ENCODE data around the gene MRPL24.
"Not testable (repeated sequence)": the region's sequence is repeated elsewhere in the genome, so short reads cannot be mapped to it uniquely, and the experiment has no call there.

Gene MRPL24

GRCh38 chr1:156740741-156741480 lies at the start of gene MRPL24:
Gene MRPL24, minus strand, starts transcription at chr1:156741088. Its CDS starts 2,384 bp downstream, at chr1:156738704.
- peak; percentile 100 for DNase-seq

GRCh38 chr1:156789621-156790318 lies 48.9 kb upstream of the MRPL24 start:
- no peak for DNase-seq

GRCh38 chr1:156788136-156788535 lies 47.2 kb upstream of the MRPL24 start:
- DNase-seq: no peak

GRCh38 chr1:156786640-156787039 lies 45.8 kb upstream of the MRPL24 start:
- no peak for DNase-seq

- DNase-seq: no peak
Observed at GRCh38 chr1:156785458-156785857, 44.6 kb upstream of the MRPL24 start.

- DNase-seq: no peak
Observed at GRCh38 chr1:156781585-156782186, 40.8 kb upstream of the MRPL24 start.

- DNase-seq: no peak
Observed at GRCh38 chr1:156777573-156777972, 36.7 kb upstream of the MRPL24 start.

- DNase-seq: no peak
Observed at GRCh38 chr1:156776942-156777341, 36.1 kb upstream of the MRPL24 start.

GRCh38 chr1:156775799-156776198 lies 34.9 kb upstream of the MRPL24 start:
- DNase-seq: no peak

GRCh38 chr1:156773607-156774006 lies 32.7 kb upstream of the MRPL24 start:
- no peak for DNase-seq

GRCh38 chr1:156772728-156773497 lies 32.0 kb upstream of the MRPL24 start:
- DNase-seq: no peak

GRCh38 chr1:156772222-156772621 lies 31.3 kb upstream of the MRPL24 start:
- no peak for DNase-seq

- DNase-seq: no peak
Observed at GRCh38 chr1:156768610-156769295, 27.9 kb upstream of the MRPL24 start.

GRCh38 chr1:156767879-156768604 lies 27.2 kb upstream of the MRPL24 start:
- no peak for DNase-seq

GRCh38 chr1:156767101-156767878 lies 26.4 kb upstream of the MRPL24 start, which contains the start of gene PRCC:
Gene PRCC, plus strand, starts transcription at chr1:156767535. Its CDS starts 237 bp downstream, at chr1:156767772.
- peak; percentile 100 for DNase-seq

- no peak for DNase-seq
Observed at GRCh38 chr1:156766298-156767100, 25.6 kb upstream of the MRPL24 start.

GRCh38 chr1:156765666-156766065 lies 24.8 kb upstream of the MRPL24 start:
- no peak for DNase-seq

GRCh38 chr1:156765136-156765535 lies 24.2 kb upstream of the MRPL24 start:
- DNase-seq: not testable (repeated sequence)

GRCh38 chr1:156760796-156761104 lies 19.9 kb upstream of the MRPL24 start:
- DNase-seq: no peak

GRCh38 chr1:156760092-156760795 lies 19.4 kb upstream of the MRPL24 start:
- no peak for DNase-seq

All from NCI-H1694 treated with DMSO at 0.1 percent for 48 hours (cell line).